HG02588 (cell line): ENCODE results near the gene SYDE2.

Experiments
- ATAC-seq: cut with Tn5 transposase; IDR thresholded peaks from one replicate; pipeline ENCODE4 v1.9.1; 2021; ENCODE audit warnings: mild to moderate bottlenecking, moderate library complexity; ENCODE audit not compliant: unreplicated experiment

SYDE2 gene

GRCh38 chr1:85125891-85126290 is 74.9 kb downstream of the SYDE2 start:
- no peak for ATAC-seq

GRCh38 chr1:85124091-85124490 is 76.7 kb downstream of the SYDE2 start:
- ATAC-seq = no peak

GRCh38 chr1:85122169-85122568 is 78.6 kb downstream of the SYDE2 start:
- ATAC-seq = no peak

GRCh38 chr1:85121744-85122143 is 79.1 kb downstream of the SYDE2 start:
- no peak for ATAC-seq

- ATAC-seq = no peak
Observed at GRCh38 chr1:85118751-85119150, 82.1 kb downstream of the SYDE2 start.

- no peak for ATAC-seq
Observed at GRCh38 chr1:85116856-85117255, 84.0 kb downstream of the SYDE2 start.

- no peak for ATAC-seq
Observed at GRCh38 chr1:85115933-85116332, 84.9 kb downstream of the SYDE2 start.

GRCh38 chr1:85111695-85112094 is 89.1 kb downstream of the SYDE2 start:
- no peak for ATAC-seq

GRCh38 chr1:85109475-85109874 is 91.3 kb downstream of the SYDE2 start:
- peak; percentile 90 for ATAC-seq
